ENCODE results near the gene MYEOV.

The MYEOV gene

GRCh38 chr11:69299023-69299461 lies 5.1 kb downstream of the MYEOV start:
- H3K27me3 ChIP-seq (ENCODE audit: low read length) = no peaks in the 10 kb centered on the region
- no peaks in the 10 kb centered on the region for H3K79me2 ChIP-seq (ENCODE audit: insufficient read depth, low read length)
- no peaks in the 10 kb centered on the region for H4K20me1 ChIP-seq (ENCODE audit: low read depth, low read length)
- no peaks in the 10 kb centered on the region for H3K36me3 ChIP-seq (ENCODE audit: low read length)
- no peak overlapping the region for H3K4me2 ChIP-seq (ENCODE audit: low read depth, low read length, poor library complexity, severe bottlenecking)
- H2AFZ ChIP-seq (ENCODE audit: low read depth, low read length, severe bottlenecking) = no peak overlapping the region
- no peak for TF ChIP-seq CTCF (IDR thresholded peaks at IDR 0.05; ENCODE audit: insufficient read depth, low read length, poor library complexity, severe bottlenecking)
- TF ChIP-seq EZH2phosphoT487 (conservative IDR thresholded peaks at IDR 0.05; ENCODE audit: low read length) = no peak
- H3F3A ChIP-seq (ENCODE audit: insufficient read depth) = peaks cover 8% of the 10 kb centered on the region; the same call in 1 of the 2 replicates
- H3K9me2 ChIP-seq (replicated peaks; ENCODE audit: insufficient read depth, low read length) = no peaks in the 10 kb centered on the region
- no peaks in the 10 kb centered on the region for H3K9me3 ChIP-seq (ENCODE audit: insufficient read depth, low read length)
- no peak overlapping the region for H3K4me3 ChIP-seq (ENCODE audit: insufficient read depth, low read length, poor library complexity, severe bottlenecking)
- no peak overlapping the region; the same call in 1 of the 2 replicates for H3K27ac ChIP-seq (ENCODE audit: low read depth, low read length)
- H3K9ac ChIP-seq (ENCODE audit: low read length) = no peak overlapping the region

GRCh38 chr11:69299572-69299971 lies 5.6 kb downstream of the MYEOV start:
- Histone ChIP-seq H3K36me3 (ENCODE audit: low read length) (no peaks in the 10 kb centered on the region), H3K9me2 (replicated peaks; ENCODE audit: insufficient read depth, low read length) (no peaks in the 10 kb centered on the region), H3K4me2 (ENCODE audit: low read depth, low read length, poor library complexity, severe bottlenecking) (no peak overlapping the region), H3K9ac (ENCODE audit: low read length) (no peak overlapping the region), H4K20me1 (ENCODE audit: low read depth, low read length) (no peaks in the 10 kb centered on the region), H3K9me3 (ENCODE audit: insufficient read depth, low read length) (no peaks in the 10 kb centered on the region), H3F3A (ENCODE audit: insufficient read depth) (peaks cover 8% of the 10 kb centered on the region; the same call in 1 of the 2 replicates), H3K27ac (ENCODE audit: low read depth, low read length) (no peak overlapping the region), H3K79me2 (ENCODE audit: insufficient read depth, low read length) (no peaks in the 10 kb centered on the region), H2AFZ (ENCODE audit: low read depth, low read length, severe bottlenecking) (no peak overlapping the region), H3K27me3 (ENCODE audit: low read length) (no peaks in the 10 kb centered on the region), H3K4me3 (ENCODE audit: insufficient read depth, low read length, poor library complexity, severe bottlenecking) (no peak overlapping the region)
- no peak for TF ChIP-seq CTCF (IDR thresholded peaks at IDR 0.05; ENCODE audit: insufficient read depth, low read length, poor library complexity, severe bottlenecking)
- TF ChIP-seq EZH2phosphoT487 (conservative IDR thresholded peaks at IDR 0.05; ENCODE audit: low read length) = no peak

- Histone ChIP-seq H4K20me1 (ENCODE audit: low read depth, low read length) (no peaks in the 10 kb centered on the region), H3K27me3 (ENCODE audit: low read length) (no peaks in the 10 kb centered on the region), H3K9ac (ENCODE audit: low read length) (no peak overlapping the region), H3K9me3 (ENCODE audit: insufficient read depth, low read length) (no peaks in the 10 kb centered on the region), H2AFZ (ENCODE audit: low read depth, low read length, severe bottlenecking) (no peak overlapping the region), H3K79me2 (ENCODE audit: insufficient read depth, low read length) (no peaks in the 10 kb centered on the region), H3K27ac (ENCODE audit: low read depth, low read length) (no peak overlapping the region), H3K4me3 (ENCODE audit: insufficient read depth, low read length, poor library complexity, severe bottlenecking) (no peak overlapping the region), H3K4me2 (ENCODE audit: low read depth, low read length, poor library complexity, severe bottlenecking) (no peak overlapping the region), H3F3A (ENCODE audit: insufficient read depth) (peaks cover 8% of the 10 kb centered on the region; the same call in 1 of the 2 replicates), H3K9me2 (replicated peaks; ENCODE audit: insufficient read depth, low read length) (no peaks in the 10 kb centered on the region), H3K36me3 (ENCODE audit: low read length) (no peaks in the 10 kb centered on the region)
- no peak for TF ChIP-seq EZH2phosphoT487 (conservative IDR thresholded peaks at IDR 0.05; ENCODE audit: low read length)
These were observed 6.4 kb downstream of the MYEOV start for GRCh38 chr11:69300120-69301060.

GRCh38 chr11:69301081-69301454 lies 7.1 kb downstream of the MYEOV start:
- H3K4me3 ChIP-seq (ENCODE audit: insufficient read depth, low read length, poor library complexity, severe bottlenecking) = no peak overlapping the region
- no peaks in the 10 kb centered on the region for H3K79me2 ChIP-seq (ENCODE audit: insufficient read depth, low read length)
- no peak overlapping the region for H3K4me2 ChIP-seq (ENCODE audit: low read depth, low read length, poor library complexity, severe bottlenecking)
- no peak overlapping the region for H2AFZ ChIP-seq (ENCODE audit: low read depth, low read length, severe bottlenecking)
- H3K9me2 ChIP-seq (replicated peaks; ENCODE audit: insufficient read depth, low read length) = no peaks in the 10 kb centered on the region
- peaks cover 8% of the 10 kb centered on the region; the same call in 1 of the 2 replicates for H3F3A ChIP-seq (ENCODE audit: insufficient read depth)
- H4K20me1 ChIP-seq (ENCODE audit: low read depth, low read length) = no peaks in the 10 kb centered on the region
- no peaks in the 10 kb centered on the region for H3K27me3 ChIP-seq (ENCODE audit: low read length)
- H3K27ac ChIP-seq (ENCODE audit: low read depth, low read length) = no peak overlapping the region
- H3K9me3 ChIP-seq (ENCODE audit: insufficient read depth, low read length) = no peaks in the 10 kb centered on the region
- TF ChIP-seq CTCF (IDR thresholded peaks at IDR 0.05; ENCODE audit: insufficient read depth, low read length, poor library complexity, severe bottlenecking) = no peak
- TF ChIP-seq EZH2phosphoT487 (conservative IDR thresholded peaks at IDR 0.05; ENCODE audit: low read length) = no peak
- no peaks in the 10 kb centered on the region for H3K36me3 ChIP-seq (ENCODE audit: low read length)
- no peak overlapping the region for H3K9ac ChIP-seq (ENCODE audit: low read length)
